GM12873 (cell line): ENCODE results near the gene ALKBH3.

ENCODE experiments used
- TF ChIP-seq, protein P1 (sequence below): IDR thresholded peaks from 2 replicates; pipeline ENCODE4 v1.5.1; 2012; ENCODE audit warnings: low read depth, mild to moderate bottlenecking, moderate library complexity, low read length, control low read depth; ENCODE audit not compliant: insufficient read depth; ENCODE audit errors: missing control alignments

ALKBH3 gene

DNA sequence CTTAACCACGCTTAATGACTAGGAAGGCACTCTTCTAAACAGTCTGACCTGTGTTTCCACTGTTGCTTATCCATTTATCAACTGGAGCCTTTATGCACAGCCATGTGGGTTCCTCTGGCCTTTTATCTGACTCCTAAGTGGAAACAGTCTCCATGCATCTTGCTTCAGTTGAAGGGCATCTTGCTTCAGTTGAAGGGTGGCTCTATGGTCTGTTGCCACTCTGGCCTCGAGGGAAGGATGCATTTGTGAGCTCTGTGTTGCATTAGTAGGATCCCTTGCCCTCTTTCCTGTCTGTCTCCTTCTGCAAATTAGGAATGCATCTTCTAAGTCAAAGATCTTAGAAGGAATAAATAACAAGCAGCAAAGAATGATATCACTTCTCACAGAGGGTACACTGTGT lies 36.0 kb downstream of the ALKBH3 start:
- TF ChIP-seq, protein P1, sequence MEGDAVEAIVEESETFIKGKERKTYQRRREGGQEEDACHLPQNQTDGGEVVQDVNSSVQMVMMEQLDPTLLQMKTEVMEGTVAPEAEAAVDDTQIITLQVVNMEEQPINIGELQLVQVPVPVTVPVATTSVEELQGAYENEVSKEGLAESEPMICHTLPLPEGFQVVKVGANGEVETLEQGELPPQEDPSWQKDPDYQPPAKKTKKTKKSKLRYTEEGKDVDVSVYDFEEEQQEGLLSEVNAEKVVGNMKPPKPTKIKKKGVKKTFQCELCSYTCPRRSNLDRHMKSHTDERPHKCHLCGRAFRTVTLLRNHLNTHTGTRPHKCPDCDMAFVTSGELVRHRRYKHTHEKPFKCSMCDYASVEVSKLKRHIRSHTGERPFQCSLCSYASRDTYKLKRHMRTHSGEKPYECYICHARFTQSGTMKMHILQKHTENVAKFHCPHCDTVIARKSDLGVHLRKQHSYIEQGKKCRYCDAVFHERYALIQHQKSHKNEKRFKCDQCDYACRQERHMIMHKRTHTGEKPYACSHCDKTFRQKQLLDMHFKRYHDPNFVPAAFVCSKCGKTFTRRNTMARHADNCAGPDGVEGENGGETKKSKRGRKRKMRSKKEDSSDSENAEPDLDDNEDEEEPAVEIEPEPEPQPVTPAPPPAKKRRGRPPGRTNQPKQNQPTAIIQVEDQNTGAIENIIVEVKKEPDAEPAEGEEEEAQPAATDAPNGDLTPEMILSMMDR = no peak

DNA sequence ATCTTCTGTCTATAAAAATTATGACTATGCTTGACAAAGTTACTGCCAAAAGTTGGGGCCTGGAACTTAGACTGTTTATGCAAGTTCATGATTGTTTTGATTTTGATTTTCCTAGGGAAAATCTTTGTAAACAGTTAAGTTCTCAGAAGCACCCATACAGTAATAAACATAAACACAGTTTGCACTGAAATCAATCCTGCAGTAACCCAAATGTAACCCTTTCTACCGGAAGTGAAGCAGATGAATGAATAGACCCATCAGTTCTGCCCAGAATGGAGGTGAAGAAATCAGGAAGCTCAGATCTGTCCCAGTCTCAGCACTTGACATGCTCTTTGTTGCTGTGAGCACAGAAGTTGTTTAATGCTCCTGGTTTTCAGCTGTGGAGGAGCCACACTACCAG lies 37.2 kb downstream of the ALKBH3 start:
- TF ChIP-seq, protein P1 = no peak

DNA sequence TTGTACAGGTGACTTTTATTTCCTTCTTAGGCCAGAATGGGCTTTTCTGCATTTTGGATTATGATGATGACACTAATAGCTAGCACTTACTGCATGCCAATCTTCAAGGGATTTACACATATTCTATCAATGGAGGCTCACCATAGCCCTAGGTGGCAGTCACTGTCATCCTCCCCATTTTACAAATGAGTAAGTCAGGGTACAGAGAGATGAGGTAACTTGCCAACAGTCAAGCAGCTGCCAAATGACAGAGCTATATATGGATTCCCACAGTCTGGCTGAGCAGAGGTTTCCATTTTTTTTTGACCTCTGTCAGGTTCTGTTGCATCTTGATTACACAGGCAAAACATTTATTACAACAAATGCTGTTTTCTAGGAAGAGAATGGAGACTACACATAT lies 38.0 kb downstream of the ALKBH3 start:
- TF ChIP-seq, protein P1 = no peak

DNA sequence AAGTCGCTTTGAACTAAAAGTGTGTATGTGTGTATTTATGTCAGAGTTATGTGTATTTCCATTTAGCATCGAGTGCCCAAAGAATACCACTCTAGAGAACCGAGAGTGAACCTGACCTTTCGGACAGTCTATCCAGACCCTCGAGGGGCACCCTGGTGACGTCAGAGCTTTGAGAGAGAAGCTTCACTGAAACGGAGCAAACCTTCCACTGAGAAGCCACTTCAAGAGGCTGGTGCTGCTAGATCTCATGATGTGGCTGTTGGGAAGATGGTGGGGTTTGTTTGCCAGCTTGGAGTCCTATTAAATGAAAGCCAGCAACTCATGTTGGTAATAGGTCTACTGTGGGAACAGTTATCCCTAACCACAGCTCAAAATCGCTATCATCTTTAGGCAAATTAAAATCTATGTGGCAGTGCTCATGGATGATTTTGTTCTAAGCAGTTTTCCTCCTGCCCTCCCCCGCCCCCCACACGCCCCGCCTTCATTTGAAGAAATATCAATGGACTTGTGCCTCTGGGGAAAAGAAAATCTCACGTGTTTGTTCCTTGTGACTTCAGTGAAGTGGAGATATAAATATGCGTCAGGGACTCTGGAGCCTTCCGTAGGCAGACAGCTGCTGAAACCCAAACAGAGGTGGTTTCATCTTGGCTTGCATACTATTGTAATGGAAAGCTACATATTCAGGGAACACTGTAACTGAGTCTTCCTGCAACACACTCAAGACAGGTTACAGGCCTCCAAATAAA lies 39.4 kb downstream of the ALKBH3 start:
- TF ChIP-seq, protein P1 = no peak

DNA sequence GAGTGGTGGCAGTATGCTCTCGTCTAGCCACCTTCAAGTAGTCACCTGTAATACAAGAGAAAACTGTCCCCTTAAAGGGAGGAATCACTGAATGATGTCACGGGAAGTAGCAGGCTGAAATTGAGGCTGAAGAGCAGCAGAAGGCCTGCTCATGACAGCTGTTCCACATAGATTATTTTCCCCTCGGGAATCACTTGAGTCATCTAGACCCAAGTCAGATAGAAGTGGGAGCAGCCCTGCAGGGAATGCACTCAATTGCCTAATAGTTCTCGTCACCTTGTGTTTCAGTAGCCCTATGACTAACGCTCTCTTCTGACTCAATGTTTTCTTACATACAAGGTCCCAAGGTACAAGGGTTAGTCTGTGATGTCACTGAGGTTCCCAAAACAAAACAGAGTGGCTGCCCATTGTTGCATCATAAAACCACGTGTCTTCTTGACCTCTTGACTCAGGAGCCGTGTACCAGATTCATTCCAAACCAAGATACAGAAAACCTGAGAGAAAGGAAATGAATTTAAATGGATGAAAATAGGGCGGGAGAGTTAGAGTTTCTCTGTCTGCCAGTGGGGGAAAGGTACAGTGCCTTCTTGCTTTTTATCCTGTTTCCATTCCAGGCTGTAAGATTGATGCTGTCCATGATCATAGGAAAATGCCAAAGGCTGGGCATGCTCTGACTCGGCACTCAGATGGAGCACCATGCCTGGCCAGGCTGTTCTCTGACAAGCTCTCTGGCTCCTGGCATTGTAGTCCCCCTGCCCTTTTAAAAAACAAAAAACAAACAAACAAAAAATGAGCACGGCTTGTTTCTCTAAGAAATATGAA lies 40.2 kb downstream of the ALKBH3 start:
- TF ChIP-seq, protein P1 = no peak

DNA sequence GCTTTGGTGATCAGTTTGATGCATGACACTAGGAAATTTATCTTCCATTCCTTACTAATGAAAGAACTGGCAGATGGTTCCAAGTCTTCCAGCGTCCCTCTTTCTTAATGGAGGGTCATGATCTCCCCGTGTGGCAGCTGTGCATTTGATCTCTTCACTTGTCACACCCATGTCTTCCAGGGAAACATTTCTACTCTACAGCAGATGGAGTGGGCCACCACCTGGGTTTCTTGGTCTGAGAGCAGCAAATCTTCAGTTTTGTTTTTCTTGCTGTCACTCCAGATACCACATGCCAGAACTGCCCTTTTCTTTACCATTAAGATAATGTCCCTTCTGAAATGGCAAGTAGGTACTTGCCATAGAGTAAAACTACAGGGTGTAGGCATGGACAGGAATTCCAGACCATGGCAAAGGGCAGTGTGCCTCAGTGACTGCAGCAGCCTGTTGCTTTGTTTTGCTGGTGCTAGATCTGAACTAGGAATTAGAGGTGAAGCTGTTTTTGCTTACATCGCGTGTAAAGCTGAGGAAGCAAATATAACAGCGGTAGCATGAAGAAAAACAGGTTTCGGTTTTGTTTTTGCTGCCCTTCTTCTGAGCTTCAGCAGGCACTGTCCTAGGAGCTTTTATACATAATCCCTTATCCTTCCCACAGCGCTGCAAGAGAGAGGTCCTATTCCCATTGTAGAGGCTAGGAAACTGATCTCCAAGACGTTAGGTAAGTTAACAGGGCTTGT lies 41.1 kb downstream of the ALKBH3 start:
- TF ChIP-seq, protein P1 = no peak

DNA sequence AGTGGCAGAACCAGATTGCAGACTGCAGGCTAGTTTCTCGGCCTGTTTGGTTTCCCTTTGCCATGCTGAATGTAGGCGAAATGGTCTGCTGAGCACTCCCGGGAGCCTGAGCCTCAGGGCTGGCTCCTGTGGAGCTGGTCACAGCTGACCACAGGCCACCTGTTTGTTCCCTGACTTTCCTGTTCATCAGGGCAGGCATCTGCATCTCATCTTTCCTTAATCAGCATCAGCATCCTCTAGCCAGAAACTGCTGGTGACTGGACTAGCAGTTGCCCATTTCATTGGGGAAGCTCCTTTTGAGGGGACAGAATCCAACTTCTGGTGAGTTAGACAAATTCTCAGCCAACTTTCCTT lies 41.6 kb downstream of the ALKBH3 start:
- TF ChIP-seq, protein P1 = no peak
